ENCODE results near the gene DCTD. TPM values are rescaled to one million over a fixed set of nuclear protein-coding genes. Genes with fewer than 3 reads are reported as not detected.

DCTD gene
- total and polyA plus RNA-seq, 2 of the 13 experiments (the other 11 are each of a cell fraction or from before 2014, with no cell fraction given) = 85.1 to 95.3 TPM

DNA sequence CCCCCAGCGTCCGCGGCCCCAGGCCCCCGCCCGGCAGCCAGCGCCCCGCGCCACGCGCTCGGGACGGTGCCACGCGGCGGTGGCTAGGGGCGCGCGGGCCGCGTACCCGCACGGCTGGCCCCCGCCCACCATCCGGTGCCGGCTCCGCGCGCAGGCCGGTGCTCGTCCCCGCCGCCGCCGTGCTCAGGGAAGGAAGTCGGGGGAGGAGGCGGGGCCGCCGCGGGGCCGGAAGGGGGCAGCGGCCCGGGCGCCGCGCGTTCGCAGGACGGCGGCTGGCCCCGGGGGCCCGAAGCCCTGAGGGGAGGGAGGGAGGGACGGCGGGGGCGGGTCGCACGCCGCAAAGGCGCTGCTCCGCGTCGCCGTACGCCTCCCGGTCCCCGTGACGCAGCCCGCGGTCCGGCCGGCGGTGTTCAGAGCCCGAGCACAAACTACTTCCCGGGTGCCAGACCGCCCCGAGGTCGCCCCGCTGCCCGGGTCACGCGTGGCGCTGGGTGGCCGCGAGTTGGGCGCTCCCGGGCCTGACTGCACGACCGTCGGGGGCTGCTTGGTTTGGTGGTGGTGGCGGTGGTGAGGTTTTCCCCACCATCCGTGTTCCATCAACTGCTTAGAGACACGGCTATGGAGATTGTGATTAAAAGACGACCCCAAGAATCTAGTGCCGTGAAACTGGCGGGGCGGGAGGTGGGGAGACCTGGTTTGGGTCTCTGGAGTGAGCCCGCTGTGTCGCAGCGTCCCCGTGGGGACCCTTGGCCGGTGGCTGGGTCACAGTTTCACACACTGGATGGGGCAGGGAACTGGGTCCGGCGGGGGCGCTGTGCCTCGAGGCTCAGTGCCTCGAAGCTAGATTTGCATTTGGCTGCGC, at the start of gene DCTD (continued):
- TF ChIP-seq, protein P1, sequence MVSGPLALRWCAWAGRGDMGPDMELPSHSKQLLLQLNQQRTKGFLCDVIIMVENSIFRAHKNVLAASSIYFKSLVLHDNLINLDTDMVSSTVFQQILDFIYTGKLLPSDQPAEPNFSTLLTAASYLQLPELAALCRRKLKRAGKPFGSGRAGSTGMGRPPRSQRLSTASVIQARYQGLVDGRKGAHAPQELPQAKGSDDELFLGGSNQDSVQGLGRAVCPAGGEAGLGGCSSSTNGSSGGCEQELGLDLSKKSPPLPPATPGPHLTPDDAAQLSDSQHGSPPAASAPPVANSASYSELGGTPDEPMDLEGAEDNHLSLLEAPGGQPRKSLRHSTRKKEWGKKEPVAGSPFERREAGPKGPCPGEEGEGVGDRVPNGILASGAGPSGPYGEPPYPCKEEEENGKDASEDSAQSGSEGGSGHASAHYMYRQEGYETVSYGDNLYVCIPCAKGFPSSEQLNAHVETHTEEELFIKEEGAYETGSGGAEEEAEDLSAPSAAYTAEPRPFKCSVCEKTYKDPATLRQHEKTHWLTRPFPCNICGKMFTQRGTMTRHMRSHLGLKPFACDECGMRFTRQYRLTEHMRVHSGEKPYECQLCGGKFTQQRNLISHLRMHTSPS (CRISPR knock-in tag; IDR thresholded peaks at IDR 0.05; ENCODE audit: low read depth) = 0 out of 2 replicates have a peak, but pooled peaks have one; percentile 38
- 0 out of 2 replicates have a peak, but pooled peaks have one; percentile 27 for TF ChIP-seq HNRNPL (IDR thresholded peaks at IDR 0.05; ENCODE audit: low read depth, low read length)
- TF ChIP-seq ZNF275 (CRISPR knock-in tag; IDR thresholded peaks at IDR 0.05; ENCODE audit: borderline replicate concordance) = peak; percentile 53; the same call in 1 of the 2 replicates
- TF ChIP-seq MAX (IDR thresholded peaks at IDR 0.05) = peak; percentile 69
- TF ChIP-seq SATB2 (CRISPR knock-in tag; IDR thresholded peaks at IDR 0.05) = peak; percentile 82; the same call in 1 of the 2 replicates
- peak; percentile 29; the same call in 1 of the 2 replicates for TF ChIP-seq DR1 (CRISPR knock-in tag; IDR thresholded peaks at IDR 0.05)
- 0 out of 2 replicates have a peak, but pooled peaks have one; percentile 65 for TF ChIP-seq ZNF891 (CRISPR knock-in tag; IDR thresholded peaks at IDR 0.05)
- TF ChIP-seq SAP130 (CRISPR knock-in tag; IDR thresholded peaks at IDR 0.05; ENCODE audit: low read depth) = peak; percentile 60
- TF ChIP-seq MXI1 (IDR thresholded peaks at IDR 0.05; ENCODE audit: borderline replicate concordance, low read depth, low read length) = peak; percentile 22; the same call in 1 of the 3 replicates
- TF ChIP-seq, protein P2, sequence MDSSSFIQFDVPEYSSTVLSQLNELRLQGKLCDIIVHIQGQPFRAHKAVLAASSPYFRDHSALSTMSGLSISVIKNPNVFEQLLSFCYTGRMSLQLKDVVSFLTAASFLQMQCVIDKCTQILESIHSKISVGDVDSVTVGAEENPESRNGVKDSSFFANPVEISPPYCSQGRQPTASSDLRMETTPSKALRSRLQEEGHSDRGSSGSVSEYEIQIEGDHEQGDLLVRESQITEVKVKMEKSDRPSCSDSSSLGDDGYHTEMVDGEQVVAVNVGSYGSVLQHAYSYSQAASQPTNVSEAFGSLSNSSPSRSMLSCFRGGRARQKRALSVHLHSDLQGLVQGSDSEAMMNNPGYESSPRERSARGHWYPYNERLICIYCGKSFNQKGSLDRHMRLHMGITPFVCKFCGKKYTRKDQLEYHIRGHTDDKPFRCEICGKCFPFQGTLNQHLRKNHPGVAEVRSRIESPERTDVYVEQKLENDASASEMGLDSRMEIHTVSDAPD (CRISPR knock-in tag; IDR thresholded peaks at IDR 0.05) = no peak
- peak; percentile 44; the same call in 1 of the 2 replicates for TF ChIP-seq ZNF547 (CRISPR knock-in tag; IDR thresholded peaks at IDR 0.05)
- no peak for TF ChIP-seq ZKSCAN5 (CRISPR knock-in tag; IDR thresholded peaks at IDR 0.05)
- no peak for TF ChIP-seq HNRNPH1 (optimal IDR thresholded peaks at IDR 0.05; ENCODE audit: low read depth, low read length)
- peak; percentile 63; the same call in 1 of the 2 replicates for TF ChIP-seq ZNF205 (CRISPR knock-in tag; IDR thresholded peaks at IDR 0.05)
- TF ChIP-seq ZSCAN21 (CRISPR knock-in tag; IDR thresholded peaks at IDR 0.05; ENCODE audit: borderline replicate concordance) = peak; percentile 42; the same call in 1 of the 2 replicates
- peak; percentile 78 for TF ChIP-seq HOXA5 (CRISPR knock-in tag; IDR thresholded peaks at IDR 0.05)
- peak; percentile 4; the same call in 1 of the 2 replicates for TF ChIP-seq HES4 (CRISPR knock-in tag; IDR thresholded peaks at IDR 0.05; ENCODE audit: borderline replicate concordance)
- TF ChIP-seq ZNF235 (CRISPR knock-in tag; IDR thresholded peaks at IDR 0.05; ENCODE audit: borderline replicate concordance) = no peak
- peak; percentile 21; the same call in 1 of the 2 replicates for TF ChIP-seq SP2 (CRISPR knock-in tag; IDR thresholded peaks at IDR 0.05)
- TF ChIP-seq ZNF34 (CRISPR knock-in tag; IDR thresholded peaks at IDR 0.05; ENCODE audit: borderline replicate concordance) = no peak
- TF ChIP-seq HNF4A (CRISPR knock-in tag; IDR thresholded peaks at IDR 0.05) = peak; percentile 16; the same call in 1 of the 2 replicates
- TF ChIP-seq, protein P3, sequence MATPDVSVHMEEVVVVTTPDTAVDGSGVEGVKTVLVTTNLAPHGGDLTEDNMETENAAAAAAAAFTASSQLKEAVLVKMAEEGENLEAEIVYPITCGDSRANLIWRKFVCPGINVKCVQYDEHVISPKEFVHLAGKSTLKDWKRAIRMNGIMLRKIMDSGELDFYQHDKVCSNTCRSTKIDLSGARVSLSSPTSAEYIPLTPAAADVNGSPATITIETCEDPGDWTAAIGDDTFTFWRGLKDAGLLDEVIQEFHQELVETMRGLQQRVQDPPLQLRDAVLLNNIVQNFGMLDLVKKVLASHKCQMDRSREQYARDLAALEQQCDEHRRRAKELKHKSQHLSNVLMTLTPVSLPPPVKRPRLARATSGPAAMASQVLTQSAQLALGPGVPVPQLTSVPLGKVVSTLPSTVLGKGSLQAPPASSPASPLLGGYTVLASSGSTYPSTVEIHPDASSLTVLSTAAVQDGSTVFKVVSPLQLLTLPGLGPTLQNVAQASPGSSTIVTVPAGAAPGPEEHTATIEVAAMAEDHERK (CRISPR knock-in tag; IDR thresholded peaks at IDR 0.05; ENCODE audit: low read depth) = no peak; the same call in 1 of the 2 replicates
- TF ChIP-seq SP4 (CRISPR knock-in tag; IDR thresholded peaks at IDR 0.05) = peak; percentile 47; the same call in 1 of the 2 replicates

All from HepG2 (cell line).